GM23248 (cell line): ENCODE data around the gene DYSF.

ENCODE experiments used
- EZH2 ChIP-seq: fragments of 200-600 bp; sonication (generic); IDR thresholded peaks from 2 replicates; pipeline ENCODE4 v1.6.1; 2018; ENCODE audit warnings: antibody characterized with exemption, mild to moderate bottlenecking; ENCODE audit not compliant: insufficient read depth, poor library complexity, severe bottlenecking
- EZH2phosphoT487 ChIP-seq: fragments of 200-600 bp; sonication (generic); IDR thresholded peaks from 2 replicates; pipeline ENCODE4 v1.6.1; 2018; ENCODE audit warnings: antibody characterized with exemption, moderate library complexity, mild to moderate bottlenecking, low read depth; ENCODE audit not compliant: insufficient read depth

- no peak for TF ChIP-seq EZH2
- TF ChIP-seq EZH2phosphoT487, result no peak
Observed at GRCh38 chr2:71506222-71507153, 53.1 kb downstream of the DYSF start.
